RWPE1 (cell line): ENCODE data around the gene GPR158.

ENCODE experiments used
- CTCF ChIA-PET: fragments of 350-600 bp; sonication (Branson Sonifier 250); formaldehyde crosslinking; extraction: SDS; loops from one replicate; lab custom pipeline; 2021; lab: Yijun Ruan, JAX
- POLR2A ChIA-PET: fragments of 400-600 bp; formaldehyde crosslinking; extraction: SDS; loops from one replicate; lab custom pipeline; 2020; ENCODE audit warnings: antibody characterized with exemption; ENCODE audit not compliant: low non-redundant PET; lab: Yijun Ruan, JAX
- DNase-seq: peaks from one replicate; pipeline ENCODE4 v3.0.0; 2012; ENCODE audit warnings: low spot score
- H3K27ac ChIP-seq: fragments of 450-650 bp; 2 replicates; pipeline ENCODE4 v1.5.1; 2017
- TF ChIP-seq, protein P1 (sequence below): fragments of 450-650 bp; conservative IDR thresholded peaks from 2 replicates; pipeline ENCODE4 v1.5.1; 2017; ENCODE audit warnings: low read depth, mild to moderate bottlenecking

GPR158 gene

GRCh38 chr10:25191162-25191895, 16.5 kb downstream of the GPR158 start:
- POLR2A ChIA-PET, result no interaction called here
- CTCF ChIA-PET, result interaction anchor here (0.7 kb wide), 1 partner anchor 97 kb away, joined by 3 read pairs; no protein-coding TSS in a partner anchor
- TF ChIP-seq, protein P1, sequence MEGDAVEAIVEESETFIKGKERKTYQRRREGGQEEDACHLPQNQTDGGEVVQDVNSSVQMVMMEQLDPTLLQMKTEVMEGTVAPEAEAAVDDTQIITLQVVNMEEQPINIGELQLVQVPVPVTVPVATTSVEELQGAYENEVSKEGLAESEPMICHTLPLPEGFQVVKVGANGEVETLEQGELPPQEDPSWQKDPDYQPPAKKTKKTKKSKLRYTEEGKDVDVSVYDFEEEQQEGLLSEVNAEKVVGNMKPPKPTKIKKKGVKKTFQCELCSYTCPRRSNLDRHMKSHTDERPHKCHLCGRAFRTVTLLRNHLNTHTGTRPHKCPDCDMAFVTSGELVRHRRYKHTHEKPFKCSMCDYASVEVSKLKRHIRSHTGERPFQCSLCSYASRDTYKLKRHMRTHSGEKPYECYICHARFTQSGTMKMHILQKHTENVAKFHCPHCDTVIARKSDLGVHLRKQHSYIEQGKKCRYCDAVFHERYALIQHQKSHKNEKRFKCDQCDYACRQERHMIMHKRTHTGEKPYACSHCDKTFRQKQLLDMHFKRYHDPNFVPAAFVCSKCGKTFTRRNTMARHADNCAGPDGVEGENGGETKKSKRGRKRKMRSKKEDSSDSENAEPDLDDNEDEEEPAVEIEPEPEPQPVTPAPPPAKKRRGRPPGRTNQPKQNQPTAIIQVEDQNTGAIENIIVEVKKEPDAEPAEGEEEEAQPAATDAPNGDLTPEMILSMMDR, result no peak
- H3K27ac ChIP-seq, result no peak overlapping the region
- DNase-seq, result no peak

GRCh38 chr10:25198151-25198550, 23.4 kb downstream of the GPR158 start:
- CTCF ChIA-PET, result interaction anchor here (1.1 kb wide), 1 partner anchor 85 kb away, joined by 4 read pairs; no protein-coding TSS in a partner anchor
- H3K27ac ChIP-seq, result no peak overlapping the region
- POLR2A ChIA-PET, result no interaction called here
- DNase-seq, result no peak
- TF ChIP-seq, protein P1, result no peak

GRCh38 chr10:25206693-25207414, 32.1 kb downstream of the GPR158 start:
- no peak overlapping the region for H3K27ac ChIP-seq
- ChIA-PET POLR2A (no interaction called here), CTCF (no interaction called here)
- no peak for DNase-seq
- TF ChIP-seq, protein P1, result no peak

DNA sequence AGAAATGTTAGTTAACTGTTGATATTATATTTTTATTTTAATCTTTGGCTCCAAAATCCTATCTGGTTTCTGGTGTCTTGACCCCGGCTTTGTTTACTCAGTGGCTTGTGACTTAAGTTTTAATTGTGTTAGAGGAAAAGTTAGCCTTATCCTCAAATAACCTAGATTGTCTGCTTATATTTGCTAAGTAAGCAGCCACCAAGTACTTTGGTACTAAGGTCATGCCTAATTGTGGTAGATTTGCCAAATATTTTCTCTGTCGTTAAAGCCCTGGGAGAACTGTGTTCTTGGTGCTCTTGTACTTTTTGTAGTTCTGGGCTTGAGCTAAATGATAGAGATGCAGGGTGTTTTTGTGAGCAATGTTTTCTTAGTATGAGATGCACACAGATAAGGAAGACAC, 34.8 kb downstream of the GPR158 start:
- no peak for DNase-seq
- no peak overlapping the region for H3K27ac ChIP-seq
- TF ChIP-seq, protein P1, result no peak
- ChIA-PET CTCF (interaction anchor here (0.5 kb wide), 1 partner anchor 47 kb away, joined by 4 read pairs; no protein-coding TSS in a partner anchor), POLR2A (no interaction called here)

DNA sequence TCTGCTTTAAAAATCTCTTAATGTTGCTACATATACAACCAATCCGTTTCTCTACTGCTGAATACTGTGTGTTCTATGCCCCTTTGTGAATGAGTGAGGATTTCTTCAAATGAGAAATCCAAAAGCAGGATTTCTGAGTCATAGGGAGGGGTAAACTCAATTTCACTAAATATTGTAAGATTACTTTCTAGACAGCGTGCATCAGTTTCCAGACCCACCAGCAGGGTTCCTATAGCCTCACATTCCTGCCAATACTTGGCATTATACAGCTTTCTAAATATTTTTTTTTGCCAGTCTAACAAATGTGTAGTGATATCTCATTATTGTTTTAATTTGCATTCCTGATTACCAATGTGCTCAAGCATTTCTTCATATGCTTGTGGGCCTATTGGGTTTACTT, 35.5 kb downstream of the GPR158 start:
- TF ChIP-seq, protein P1, result no peak
- POLR2A ChIA-PET, result no interaction called here
- DNase-seq, result no peak
- no peak overlapping the region for H3K27ac ChIP-seq
- CTCF ChIA-PET, result interaction anchor here (0.5 kb wide), 1 partner anchor 46 kb away, joined by 4 read pairs; no protein-coding TSS in a partner anchor

DNA sequence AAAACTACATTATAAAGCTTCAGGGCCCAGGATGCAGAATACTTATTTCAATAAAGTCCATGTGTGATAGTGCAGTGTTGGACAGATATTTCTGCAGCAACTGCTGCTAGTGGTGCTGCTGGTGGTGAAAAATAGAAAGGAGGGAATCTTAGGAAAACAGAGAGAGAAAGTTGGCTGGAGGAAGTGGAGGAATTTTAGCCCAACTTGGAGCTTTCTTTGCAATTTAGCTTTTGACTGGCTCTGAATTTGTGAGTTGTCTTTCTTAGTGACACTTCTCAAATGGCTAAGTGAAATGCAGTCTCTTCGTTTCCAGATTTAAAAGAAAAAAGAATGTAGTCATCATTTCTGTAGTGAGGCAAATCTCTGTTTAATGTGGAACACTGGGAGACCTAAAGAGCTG, 45.4 kb downstream of the GPR158 start:
- POLR2A ChIA-PET, result no interaction called here
- no peak overlapping the region for H3K27ac ChIP-seq
- TF ChIP-seq, protein P1, result no peak
- CTCF ChIA-PET, result interaction anchor here (0.5 kb wide), 1 partner anchor 1638 kb away, joined by 4 read pairs; no protein-coding TSS in a partner anchor
- no peak for DNase-seq
